GM10266 (cell line): ENCODE results near the gene CAST.

Experiments
- DNase-seq: peaks from one replicate; pipeline ENCODE4 v3.0.0; 2012; ENCODE audit errors: extremely low spot score
- CTCF ChIP-seq: IDR thresholded peaks from 2 replicates; pipeline ENCODE4 v1.5.1; 2012; ENCODE audit warnings: mild to moderate bottlenecking, low read depth; ENCODE audit not compliant: control insufficient read depth, insufficient read depth; ENCODE audit errors: missing control alignments

CAST gene

GRCh38 chr5:96720408-96720807, 58.2 kb downstream of the CAST start:
- no peak for TF ChIP-seq CTCF
- DNase-seq = no peak

GRCh38 chr5:96721351-96721977, 59.3 kb downstream of the CAST start:
- DNase-seq = no peak
- no peak for TF ChIP-seq CTCF

- DNase-seq = no peak
- no peak for TF ChIP-seq CTCF
Measured at GRCh38 chr5:96725257-96725656, 63.1 kb downstream of the CAST start.

GRCh38 chr5:96726802-96727201, 64.6 kb downstream of the CAST start:
- TF ChIP-seq CTCF = no peak
- DNase-seq = no peak

GRCh38 chr5:96729156-96729555, 67.0 kb downstream of the CAST start:
- TF ChIP-seq CTCF = peak; percentile 20
- DNase-seq = no peak

GRCh38 chr5:96730586-96730985, 68.4 kb downstream of the CAST start:
- no peak for TF ChIP-seq CTCF
- no peak for DNase-seq

- DNase-seq = no peak
- no peak for TF ChIP-seq CTCF
Measured at GRCh38 chr5:96733771-96734500, 71.8 kb downstream of the CAST start.
